GM19035 (cell line): ENCODE results near the gene FMNL1.
"Not testable (repeated sequence)": the region's sequence is repeated elsewhere in the genome, so short reads cannot be mapped to it uniquely, and the experiment has no call there.

ENCODE experiments used
- ATAC-seq: cut with Tn5 transposase; IDR thresholded peaks from one replicate; pipeline ENCODE4 v1.9.1; 2021; ENCODE audit not compliant: unreplicated experiment

Gene FMNL1

GRCh38 chr17:45234641-45235415 is 13.1 kb downstream of the FMNL1 start:
- no peak for ATAC-seq

- no peak for ATAC-seq
Measured at GRCh38 chr17:45235416-45236281, 14.0 kb downstream of the FMNL1 start.

- no peak for ATAC-seq
Measured at GRCh38 chr17:45236282-45236606, 14.6 kb downstream of the FMNL1 start.

- ATAC-seq: no peak
Measured at GRCh38 chr17:45237686-45238085, 16.0 kb downstream of the FMNL1 start.

GRCh38 chr17:45238155-45238774 is 16.6 kb downstream of the FMNL1 start:
- ATAC-seq: no peak

- ATAC-seq: no peak
Measured at GRCh38 chr17:45240905-45241327, 19.2 kb downstream of the FMNL1 start.

- ATAC-seq: no peak
Measured at GRCh38 chr17:45241328-45242028, 19.8 kb downstream of the FMNL1 start.

GRCh38 chr17:45242029-45242414 is 20.3 kb downstream of the FMNL1 start:
- ATAC-seq: no peak

GRCh38 chr17:45243750-45244149 is 22.1 kb downstream of the FMNL1 start:
- no peak for ATAC-seq

- ATAC-seq: no peak
Measured at GRCh38 chr17:45244725-45245656, 23.3 kb downstream of the FMNL1 start.

GRCh38 chr17:45246338-45246737 is 24.7 kb downstream of the FMNL1 start:
- no peak for ATAC-seq

- ATAC-seq: no peak
Measured at GRCh38 chr17:45246861-45247428, 25.3 kb downstream of the FMNL1 start.

GRCh38 chr17:45247429-45248131 is 25.9 kb downstream of the FMNL1 start:
- peak; percentile 76 for ATAC-seq

GRCh38 chr17:45248132-45248957 is 26.7 kb downstream of the FMNL1 start:
- ATAC-seq: peak; percentile 50

- no peak for ATAC-seq
Measured at GRCh38 chr17:45251931-45252330, 30.2 kb downstream of the FMNL1 start.

GRCh38 chr17:45253237-45253636 is 31.6 kb downstream of the FMNL1 start:
- ATAC-seq: not testable (repeated sequence)

- ATAC-seq: no peak
Measured at GRCh38 chr17:45253879-45254278, 32.2 kb downstream of the FMNL1 start.

GRCh38 chr17:45255358-45255757 is 33.7 kb downstream of the FMNL1 start:
- ATAC-seq: no peak
